Activated CD8-positive, alpha-beta memory T cell treated with anti-CD3 and anti-CD28 coated beads, Interleukin-2, amount 50 U/mL, for 1 hour (primary cell): Measurements from ENCODE around the gene FZR1.
"Not testable (repeated sequence)": the region's sequence is repeated elsewhere in the genome, so short reads cannot be mapped to it uniquely, and the experiment has no call there.

Source experiments
- DNase-seq: peaks from one replicate; pipeline ENCODE4 v3.0.0-alpha.2; 2020; ENCODE audit errors: extremely low read depth

The FZR1 gene

GRCh38 chr19:3496392-3497273, 9.5 kb upstream of the FZR1 start:
- no peak for DNase-seq

DNA sequence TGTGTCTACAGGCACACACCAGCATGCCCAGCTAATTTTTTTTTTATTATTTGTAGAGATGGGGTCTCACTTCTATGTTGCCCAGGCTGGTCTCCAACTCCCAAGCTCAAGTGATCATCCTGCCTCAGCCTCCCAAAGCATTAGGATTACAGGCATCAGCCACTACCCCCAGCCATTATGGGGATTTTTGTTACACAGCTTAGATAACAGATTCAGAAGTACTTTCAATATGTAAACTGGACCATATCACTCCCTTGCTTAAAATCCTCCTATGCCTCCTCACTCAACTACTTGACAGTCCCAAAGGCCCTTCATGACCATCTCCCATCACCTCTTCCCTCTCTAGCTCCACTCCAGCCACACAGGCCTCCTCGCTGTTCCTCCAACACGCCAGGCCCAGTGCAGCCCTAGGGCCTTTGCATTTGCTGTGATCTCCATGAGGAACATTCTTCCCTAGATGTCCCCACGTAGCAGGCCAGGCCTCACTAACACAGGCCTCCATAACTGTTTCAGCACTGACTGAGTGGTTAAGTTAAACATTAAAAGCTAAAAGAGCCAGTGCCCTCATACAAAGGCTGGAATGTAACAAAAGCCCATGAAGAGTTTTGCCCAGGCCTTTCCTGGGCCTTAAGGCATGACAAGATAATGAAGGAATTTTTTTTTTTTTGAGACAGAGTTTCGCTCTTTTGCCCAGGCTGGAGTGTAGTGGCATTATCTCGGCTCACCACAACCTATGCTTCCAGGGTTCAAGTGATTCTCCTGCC, 8.2 kb upstream of the FZR1 start:
- DNase-seq = no peak

GRCh38 chr19:3499738-3500428, 6.2 kb upstream of the FZR1 start:
- DNase-seq = no peak

DNA sequence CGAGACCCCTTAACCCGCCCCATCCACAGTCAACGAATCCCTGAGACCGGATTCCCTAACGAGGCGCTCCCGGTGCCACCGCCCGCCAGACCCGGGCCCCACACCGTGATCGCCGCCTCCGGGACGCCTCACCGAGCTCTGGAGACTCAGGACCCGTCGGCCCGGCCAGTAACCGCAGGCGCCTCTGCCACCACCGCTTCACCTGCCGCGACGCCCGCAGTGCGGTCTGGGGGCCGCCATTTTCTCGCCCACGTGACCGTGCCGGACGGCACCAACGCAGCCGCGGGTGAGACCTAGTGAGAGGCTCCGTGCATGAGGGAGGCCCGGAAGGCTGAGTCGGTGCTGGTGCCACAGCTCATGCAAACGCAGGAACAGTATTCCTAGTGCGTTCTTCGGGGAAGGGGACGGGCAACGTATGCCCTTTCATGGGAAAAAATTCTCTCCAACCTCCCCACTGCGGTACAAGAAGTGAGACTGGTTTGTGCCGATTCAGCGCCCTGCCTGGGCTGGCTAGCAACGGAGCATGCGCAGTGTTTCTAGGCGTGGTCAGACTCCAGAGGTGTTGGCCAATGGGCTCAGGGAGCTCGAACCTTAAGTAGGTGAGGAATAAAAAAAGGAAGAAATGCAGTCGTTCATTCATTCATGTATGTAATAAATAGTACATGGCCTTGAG, 5.5 kb upstream of the FZR1 start, which contains the start of gene DOHH:
Gene DOHH, minus strand, starts transcription at position 246 of the 673 bp plus-strand sequence. CDS start 3,860 bp downstream, outside the sequence.
- peak; percentile 89 for DNase-seq

DNA sequence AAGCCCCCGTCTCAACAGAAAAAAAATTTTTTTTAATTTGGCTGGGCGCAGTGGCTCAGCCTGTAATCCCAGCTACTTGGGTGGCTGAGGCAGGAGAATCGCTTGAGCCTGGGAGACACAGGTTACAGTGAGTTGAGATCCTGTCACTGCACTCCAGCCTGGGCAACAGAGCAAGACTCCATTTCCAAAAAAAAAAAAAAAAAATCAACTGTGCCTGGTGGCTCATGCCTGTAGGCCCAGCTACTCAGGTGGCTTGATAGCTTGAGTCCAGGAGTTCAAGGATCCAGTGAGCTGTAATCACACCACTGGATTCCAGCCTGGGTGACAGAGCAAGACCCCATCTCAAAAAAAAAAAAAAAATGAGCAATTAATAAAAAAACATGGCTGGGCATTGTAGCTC, 4.3 kb upstream of the FZR1 start:
- DNase-seq = no peak

DNA sequence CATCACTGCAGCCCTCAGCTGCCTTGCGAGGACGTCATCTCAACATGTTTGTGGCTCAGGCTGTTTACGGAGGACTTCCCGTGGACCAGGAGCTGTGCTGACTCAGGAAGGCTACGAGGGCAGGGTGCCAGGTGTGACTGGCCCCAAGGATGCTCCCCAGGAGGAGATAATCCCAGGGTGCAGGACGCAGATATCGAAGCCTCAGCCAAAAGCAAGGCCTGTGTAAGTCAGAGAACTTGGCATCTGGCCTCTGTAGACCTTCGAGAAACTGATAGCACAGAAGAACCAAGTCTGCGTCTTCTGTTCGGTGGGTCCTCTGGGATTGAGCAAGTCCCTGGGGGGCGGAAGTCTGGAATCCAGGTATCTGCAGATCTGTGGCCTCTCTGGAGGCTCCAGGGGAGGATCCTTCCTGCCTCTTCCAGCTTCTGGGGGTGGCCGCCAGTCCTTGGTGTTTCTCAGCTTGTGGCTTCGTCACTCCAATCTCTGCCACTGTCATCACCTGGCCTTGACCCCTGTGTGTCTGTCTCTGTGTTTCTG, 3.0 kb upstream of the FZR1 start:
- DNase-seq = no peak

GRCh38 chr19:3504735-3505134, 1.4 kb upstream of the FZR1 start:
- no peak for DNase-seq

GRCh38 chr19:3506384-3507340, 551 bp downstream of the FZR1 start:
- no peak for DNase-seq

- no peak for DNase-seq
Measured at GRCh38 chr19:3507371-3508120, 1.4 kb downstream of the FZR1 start.

GRCh38 chr19:3508121-3508661, 2.1 kb downstream of the FZR1 start:
- DNase-seq = not testable (repeated sequence)

GRCh38 chr19:3508771-3509535, 2.8 kb downstream of the FZR1 start:
- DNase-seq = no peak

DNA sequence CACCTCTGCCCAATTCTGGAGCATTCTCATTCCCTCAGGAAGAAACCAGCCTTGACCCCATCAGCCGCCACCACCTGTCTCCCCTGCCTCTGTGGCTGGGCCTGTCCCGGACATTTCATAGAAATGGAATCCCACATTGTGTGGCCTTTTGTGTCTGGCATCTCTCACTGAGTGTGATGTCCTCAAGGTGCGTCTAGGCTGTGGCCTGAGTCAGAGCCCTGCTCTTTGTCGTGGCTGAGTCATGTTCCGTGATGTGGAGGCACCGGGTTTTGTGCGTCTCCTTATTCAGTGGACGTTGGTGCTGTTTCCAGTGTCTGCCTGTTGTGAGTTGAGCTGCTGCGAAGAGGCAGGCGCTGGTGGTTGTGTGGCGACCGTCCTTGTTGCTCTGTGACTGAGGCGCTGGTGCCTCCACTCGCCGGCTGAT, 3.5 kb downstream of the FZR1 start:
- DNase-seq = no peak

DNA sequence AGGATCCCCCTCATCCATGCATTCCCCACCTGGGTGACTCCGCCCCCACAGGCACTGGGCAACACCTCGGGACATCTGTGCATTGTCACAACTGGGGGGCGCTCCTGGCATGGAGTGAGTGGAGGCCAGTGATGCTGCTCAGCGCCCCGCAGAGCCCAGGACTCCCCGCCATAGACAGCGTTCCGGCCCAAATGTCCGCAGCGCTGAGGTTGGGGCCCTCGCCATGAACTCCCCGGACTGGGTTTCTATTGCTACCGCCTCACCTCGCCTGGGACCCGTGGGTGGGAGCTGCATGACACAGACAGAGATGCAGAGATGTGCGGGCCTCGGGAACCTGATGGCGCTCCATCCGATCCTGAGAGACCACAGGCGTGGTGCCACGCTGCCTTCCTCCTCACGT, 4.6 kb downstream of the FZR1 start:
- no peak for DNase-seq

DNA sequence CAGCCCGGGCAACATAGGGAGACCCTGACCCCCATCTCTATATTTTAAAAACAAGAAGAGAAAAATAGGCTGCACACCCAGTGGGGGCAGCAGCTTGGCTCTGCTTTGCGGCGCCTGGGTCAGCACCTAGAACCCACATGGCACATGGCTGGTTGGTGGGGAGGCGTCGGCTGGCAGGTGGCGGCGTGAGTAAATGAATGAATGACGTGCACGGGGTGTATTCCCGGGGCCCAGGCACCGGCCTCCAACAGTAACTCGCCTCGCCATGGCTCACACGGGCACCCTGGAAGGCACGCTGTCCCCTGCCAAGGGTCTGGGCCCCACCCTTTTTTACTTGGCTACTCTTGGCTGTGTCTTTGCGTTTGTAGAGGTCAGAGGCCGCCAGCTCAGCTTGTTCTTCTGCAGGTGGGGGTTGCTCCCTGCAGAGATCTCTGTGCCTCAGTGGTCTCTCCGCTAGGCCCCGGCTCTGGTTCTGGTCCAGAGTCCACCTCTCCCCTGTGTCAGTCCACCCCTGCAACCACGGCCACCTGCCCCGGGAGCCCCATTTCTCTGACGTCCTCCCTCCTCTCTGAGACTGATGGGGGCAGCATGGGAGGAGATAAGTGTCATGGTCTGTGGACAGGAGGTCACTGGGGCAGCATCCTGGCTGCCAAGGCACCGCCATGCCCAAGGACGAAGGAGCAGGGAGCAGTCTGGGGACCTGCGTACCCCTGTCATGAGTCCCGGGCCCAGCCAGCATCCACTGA, 5.6 kb downstream of the FZR1 start:
- DNase-seq = no peak

- DNase-seq = no peak
Measured at GRCh38 chr19:3512562-3513228, 6.6 kb downstream of the FZR1 start.

- DNase-seq = no peak
Measured at GRCh38 chr19:3513229-3514140, 7.4 kb downstream of the FZR1 start.
